ENCODE results near the gene POLE. TPM values are rescaled to one million over a fixed set of nuclear protein-coding genes. Genes with fewer than 3 reads are reported as not detected.

POLE gene
- total RNA-seq, 1 experiment from 2014 or later, result 144 TPM

DNA sequence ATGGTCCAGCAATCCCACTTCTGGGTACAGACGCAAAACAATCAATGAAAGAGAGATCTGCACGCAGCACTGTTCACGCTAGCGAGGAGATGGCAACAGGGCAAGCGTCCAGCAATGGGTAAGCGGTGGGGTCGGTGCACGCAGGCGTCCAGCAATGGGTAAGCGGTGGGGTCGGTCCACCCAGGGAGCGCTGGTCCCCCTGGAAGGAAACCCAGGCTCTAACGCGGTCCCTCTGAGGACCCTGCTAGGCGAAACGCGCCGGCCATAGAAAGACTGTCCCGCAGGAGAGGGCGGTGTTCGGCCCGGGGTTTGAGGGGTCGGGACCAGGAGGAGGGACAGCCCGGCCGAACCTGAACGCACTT, 22.9 kb upstream of the POLE start (continued):
- TF ChIP-seq HMGA2 (CRISPR knock-in tag; IDR thresholded peaks at IDR 0.05) (no peak), ESRRA (CRISPR knock-in tag; IDR thresholded peaks at IDR 0.05; ENCODE audit: borderline replicate concordance) (no peak), NFATC4 (CRISPR knock-in tag; IDR thresholded peaks at IDR 0.05) (no peak), EMX1 (CRISPR knock-in tag; IDR thresholded peaks at IDR 0.05) (no peak), STAT6 (CRISPR knock-in tag; conservative IDR thresholded peaks at IDR 0.05; ENCODE audit: low read depth) (no peak), TEAD4 (CRISPR knock-in tag; IDR thresholded peaks at IDR 0.05) (no peak), NFE2L1 (CRISPR knock-in tag; IDR thresholded peaks at IDR 0.05) (peak; percentile 36; the same call in 1 of the 2 replicates), CDX4 (CRISPR knock-in tag; IDR thresholded peaks at IDR 0.05; ENCODE audit: borderline replicate concordance) (no peak), ATF1 (CRISPR knock-in tag; IDR thresholded peaks at IDR 0.05) (no peak), RORB (CRISPR knock-in tag; IDR thresholded peaks at IDR 0.05) (no peak), ZNF423 (CRISPR knock-in tag; IDR thresholded peaks at IDR 0.05) (no peak), TCF7 (CRISPR knock-in tag; IDR thresholded peaks at IDR 0.05; ENCODE audit: low read depth) (no peak), NFYB (CRISPR knock-in tag; conservative IDR thresholded peaks at IDR 0.05; ENCODE audit: low read depth) (0 out of 2 replicates have a peak, but pooled peaks have one; percentile 11), MYBL2 (CRISPR knock-in tag; IDR thresholded peaks at IDR 0.05) (no peak), ZNF219 (CRISPR knock-in tag; IDR thresholded peaks at IDR 0.05; ENCODE audit: borderline replicate concordance) (no peak), AR (CRISPR knock-in tag; IDR thresholded peaks at IDR 0.05) (no peak), ZNF317 (CRISPR knock-in tag; IDR thresholded peaks at IDR 0.05; ENCODE audit: borderline replicate concordance, low read depth) (no peak), AFF4 (CRISPR knock-in tag; IDR thresholded peaks at IDR 0.05; ENCODE audit: borderline replicate concordance) (no peak), ZNF396 (CRISPR knock-in tag; IDR thresholded peaks at IDR 0.05; ENCODE audit: borderline replicate concordance) (no peak), NR2C2 (CRISPR knock-in tag; IDR thresholded peaks at IDR 0.05) (no peak), USF1 (CRISPR knock-in tag; IDR thresholded peaks at IDR 0.05) (no peak), HMGXB4 (CRISPR knock-in tag; IDR thresholded peaks at IDR 0.05) (peak; percentile 68; the same call in 1 of the 2 replicates)
- TF ChIP-seq, protein P1, sequence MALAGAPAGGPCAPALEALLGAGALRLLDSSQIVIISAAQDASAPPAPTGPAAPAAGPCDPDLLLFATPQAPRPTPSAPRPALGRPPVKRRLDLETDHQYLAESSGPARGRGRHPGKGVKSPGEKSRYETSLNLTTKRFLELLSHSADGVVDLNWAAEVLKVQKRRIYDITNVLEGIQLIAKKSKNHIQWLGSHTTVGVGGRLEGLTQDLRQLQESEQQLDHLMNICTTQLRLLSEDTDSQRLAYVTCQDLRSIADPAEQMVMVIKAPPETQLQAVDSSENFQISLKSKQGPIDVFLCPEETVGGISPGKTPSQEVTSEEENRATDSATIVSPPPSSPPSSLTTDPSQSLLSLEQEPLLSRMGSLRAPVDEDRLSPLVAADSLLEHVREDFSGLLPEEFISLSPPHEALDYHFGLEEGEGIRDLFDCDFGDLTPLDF (CRISPR knock-in tag; IDR thresholded peaks at IDR 0.05), result no peak
- TF ChIP-seq, protein P2, sequence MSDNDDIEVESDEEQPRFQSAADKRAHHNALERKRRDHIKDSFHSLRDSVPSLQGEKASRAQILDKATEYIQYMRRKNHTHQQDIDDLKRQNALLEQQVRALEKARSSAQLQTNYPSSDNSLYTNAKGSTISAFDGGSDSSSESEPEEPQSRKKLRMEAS (CRISPR knock-in tag; IDR thresholded peaks at IDR 0.05), result no peak
- TF ChIP-seq, protein P3, sequence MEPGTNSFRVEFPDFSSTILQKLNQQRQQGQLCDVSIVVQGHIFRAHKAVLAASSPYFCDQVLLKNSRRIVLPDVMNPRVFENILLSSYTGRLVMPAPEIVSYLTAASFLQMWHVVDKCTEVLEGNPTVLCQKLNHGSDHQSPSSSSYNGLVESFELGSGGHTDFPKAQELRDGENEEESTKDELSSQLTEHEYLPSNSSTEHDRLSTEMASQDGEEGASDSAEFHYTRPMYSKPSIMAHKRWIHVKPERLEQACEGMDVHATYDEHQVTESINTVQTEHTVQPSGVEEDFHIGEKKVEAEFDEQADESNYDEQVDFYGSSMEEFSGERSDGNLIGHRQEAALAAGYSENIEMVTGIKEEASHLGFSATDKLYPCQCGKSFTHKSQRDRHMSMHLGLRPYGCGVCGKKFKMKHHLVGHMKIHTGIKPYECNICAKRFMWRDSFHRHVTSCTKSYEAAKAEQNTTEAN (CRISPR knock-in tag; IDR thresholded peaks at IDR 0.05), result 0 out of 2 replicates have a peak, but pooled peaks have one; percentile 34

Data from WTC11 (cell line).